Nephron progenitor cell (in vitro differentiated cells): ENCODE measurements around the gene CCT3.

ENCODE experiments used
- DNase-seq: peaks from one replicate; pipeline ENCODE4 v3.0.0; 2021
- H3K27ac Mint-ChIP-seq: 2 replicates; pipeline ENCODE4 v1.8.0; 2021; ENCODE audit warnings: mild to moderate bottlenecking, moderate library complexity, mixed read lengths
- H3K27me3 Mint-ChIP-seq: 2 replicates; pipeline ENCODE4 v1.8.0; 2021; ENCODE audit warnings: mild to moderate bottlenecking, low read depth, mixed read lengths; ENCODE audit not compliant: poor library complexity
- H3K36me3 Mint-ChIP-seq: 2 replicates; pipeline ENCODE4 v1.8.0; 2021; ENCODE audit warnings: low read depth, mixed read lengths
- H3K4me1 Mint-ChIP-seq: 2 replicates; pipeline ENCODE4 v1.8.0; 2021; ENCODE audit warnings: mixed read lengths
- H3K4me3 Mint-ChIP-seq: 2 replicates; pipeline ENCODE4 v1.8.0; 2021; ENCODE audit warnings: mild to moderate bottlenecking, moderate library complexity, mixed read lengths
- H3K9me3 Mint-ChIP-seq: 2 replicates; pipeline ENCODE4 v1.8.0; 2021; ENCODE audit warnings: mild to moderate bottlenecking, moderate library complexity, mixed read lengths
- TF ChIP-seq, protein P1 (sequence below): fragments of 200-600 bp; sonication (generic); IDR thresholded peaks from 2 replicates; pipeline ENCODE4 v1.5.0; 2021; ENCODE audit warnings: antibody characterized with exemption

Gene CCT3

GRCh38 chr1:156376958-156377919 lies 39.1 kb upstream of the CCT3 start:
- H3K36me3 Mint-ChIP-seq: no peaks in the 10 kb centered on the region
- no peak overlapping the region for H3K27ac Mint-ChIP-seq
- no peaks in the 10 kb centered on the region for H3K9me3 Mint-ChIP-seq
- TF ChIP-seq, protein P1, sequence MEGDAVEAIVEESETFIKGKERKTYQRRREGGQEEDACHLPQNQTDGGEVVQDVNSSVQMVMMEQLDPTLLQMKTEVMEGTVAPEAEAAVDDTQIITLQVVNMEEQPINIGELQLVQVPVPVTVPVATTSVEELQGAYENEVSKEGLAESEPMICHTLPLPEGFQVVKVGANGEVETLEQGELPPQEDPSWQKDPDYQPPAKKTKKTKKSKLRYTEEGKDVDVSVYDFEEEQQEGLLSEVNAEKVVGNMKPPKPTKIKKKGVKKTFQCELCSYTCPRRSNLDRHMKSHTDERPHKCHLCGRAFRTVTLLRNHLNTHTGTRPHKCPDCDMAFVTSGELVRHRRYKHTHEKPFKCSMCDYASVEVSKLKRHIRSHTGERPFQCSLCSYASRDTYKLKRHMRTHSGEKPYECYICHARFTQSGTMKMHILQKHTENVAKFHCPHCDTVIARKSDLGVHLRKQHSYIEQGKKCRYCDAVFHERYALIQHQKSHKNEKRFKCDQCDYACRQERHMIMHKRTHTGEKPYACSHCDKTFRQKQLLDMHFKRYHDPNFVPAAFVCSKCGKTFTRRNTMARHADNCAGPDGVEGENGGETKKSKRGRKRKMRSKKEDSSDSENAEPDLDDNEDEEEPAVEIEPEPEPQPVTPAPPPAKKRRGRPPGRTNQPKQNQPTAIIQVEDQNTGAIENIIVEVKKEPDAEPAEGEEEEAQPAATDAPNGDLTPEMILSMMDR: no peak
- no peak overlapping the region for H3K4me3 Mint-ChIP-seq
- peaks cover 54% of the 10 kb centered on the region for H3K27me3 Mint-ChIP-seq
- no peak for DNase-seq
- no peaks in the 10 kb centered on the region for H3K4me1 Mint-ChIP-seq

GRCh38 chr1:156376146-156376545 lies 38.1 kb upstream of the CCT3 start:
- DNase-seq: no peak
- no peaks in the 10 kb centered on the region for H3K4me1 Mint-ChIP-seq
- peaks cover 57% of the 10 kb centered on the region for H3K27me3 Mint-ChIP-seq
- H3K9me3 Mint-ChIP-seq: no peaks in the 10 kb centered on the region
- no peaks in the 10 kb centered on the region for H3K36me3 Mint-ChIP-seq
- H3K4me3 Mint-ChIP-seq: no peak overlapping the region
- H3K27ac Mint-ChIP-seq: no peak overlapping the region
- TF ChIP-seq, protein P1: no peak

GRCh38 chr1:156373546-156373945 lies 35.5 kb upstream of the CCT3 start:
- Mint-ChIP-seq H3K4me1 (no peaks in the 10 kb centered on the region), H3K4me3 (no peak overlapping the region), H3K27me3 (peaks cover 82% of the 10 kb centered on the region), H3K27ac (no peak overlapping the region), H3K36me3 (no peaks in the 10 kb centered on the region), H3K9me3 (no peaks in the 10 kb centered on the region)
- no peak for DNase-seq
- TF ChIP-seq, protein P1: no peak

DNA sequence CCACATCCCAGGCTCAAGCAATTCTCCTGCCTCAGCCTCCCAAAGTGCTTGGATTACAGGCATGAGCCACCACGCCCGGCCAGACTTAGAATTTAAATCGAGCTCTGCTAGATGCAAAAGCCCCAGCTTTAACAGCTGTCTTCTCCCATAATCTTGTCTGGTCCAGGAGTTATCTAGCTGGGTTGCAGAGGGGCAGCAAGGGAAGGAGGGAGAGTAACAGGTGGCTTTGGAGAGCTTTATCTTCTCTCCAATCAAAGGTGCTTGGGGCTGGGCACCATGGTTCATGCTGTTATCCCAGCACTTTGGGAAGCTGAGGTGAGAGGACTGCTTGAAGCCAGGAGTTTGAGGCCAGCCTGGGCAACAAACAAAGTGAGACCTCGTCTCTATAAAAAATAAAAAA lies 34.8 kb upstream of the CCT3 start:
- peaks cover 2% of the 10 kb centered on the region for H3K4me1 Mint-ChIP-seq
- no peak overlapping the region for H3K4me3 Mint-ChIP-seq
- TF ChIP-seq, protein P1: no peak

GRCh38 chr1:156372265-156372586 lies 34.1 kb upstream of the CCT3 start:
- H3K4me1 Mint-ChIP-seq: peaks cover 8% of the 10 kb centered on the region
- no peaks in the 10 kb centered on the region for H3K9me3 Mint-ChIP-seq
- no peak for DNase-seq
- no peaks in the 10 kb centered on the region for H3K36me3 Mint-ChIP-seq
- no peak overlapping the region for H3K27ac Mint-ChIP-seq
- no peak overlapping the region for H3K4me3 Mint-ChIP-seq
- TF ChIP-seq, protein P1: no peak
- peaks cover 87% of the 10 kb centered on the region for H3K27me3 Mint-ChIP-seq

More for the DNA sequence above, 34.8 kb upstream of the CCT3 start:
- no peak overlapping the region for H3K27ac Mint-ChIP-seq
- no peak for DNase-seq
- no peaks in the 10 kb centered on the region for H3K9me3 Mint-ChIP-seq
- no peaks in the 10 kb centered on the region for H3K36me3 Mint-ChIP-seq
- H3K27me3 Mint-ChIP-seq: peaks cover 88% of the 10 kb centered on the region
